Measurements from ENCODE around the gene PNRC2.
"Not testable (repeated sequence)": the region's sequence is repeated elsewhere in the genome, so short reads cannot be mapped to it uniquely, and the experiment has no call there.

The PNRC2 gene

DNA sequence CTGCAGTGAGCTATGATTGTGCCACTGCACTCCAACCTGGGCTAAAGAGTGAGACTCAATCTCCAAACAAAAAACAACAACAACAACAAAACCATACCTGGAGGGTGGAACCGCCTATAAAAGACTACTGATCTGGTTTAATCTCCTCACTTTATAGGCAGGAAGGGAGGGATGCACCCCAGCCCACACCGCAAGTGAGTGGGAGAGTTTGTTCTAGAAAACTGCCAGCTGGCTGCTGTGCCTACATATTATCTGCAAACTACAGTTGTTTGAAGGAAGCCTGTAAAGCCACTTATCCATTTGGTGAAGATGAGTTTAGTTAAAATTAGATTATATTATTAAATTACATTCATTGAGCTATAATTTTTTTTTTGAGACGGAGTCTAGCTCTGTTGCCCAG lies 29.6 kb downstream of the PNRC2 start:
- DNase-seq (ENCODE audit: low read depth), result no peak
- no peak overlapping the region for H3K4me3 ChIP-seq (ENCODE audit: control insufficient read depth, low read depth, low read length)
- TF ChIP-seq, protein P1, sequence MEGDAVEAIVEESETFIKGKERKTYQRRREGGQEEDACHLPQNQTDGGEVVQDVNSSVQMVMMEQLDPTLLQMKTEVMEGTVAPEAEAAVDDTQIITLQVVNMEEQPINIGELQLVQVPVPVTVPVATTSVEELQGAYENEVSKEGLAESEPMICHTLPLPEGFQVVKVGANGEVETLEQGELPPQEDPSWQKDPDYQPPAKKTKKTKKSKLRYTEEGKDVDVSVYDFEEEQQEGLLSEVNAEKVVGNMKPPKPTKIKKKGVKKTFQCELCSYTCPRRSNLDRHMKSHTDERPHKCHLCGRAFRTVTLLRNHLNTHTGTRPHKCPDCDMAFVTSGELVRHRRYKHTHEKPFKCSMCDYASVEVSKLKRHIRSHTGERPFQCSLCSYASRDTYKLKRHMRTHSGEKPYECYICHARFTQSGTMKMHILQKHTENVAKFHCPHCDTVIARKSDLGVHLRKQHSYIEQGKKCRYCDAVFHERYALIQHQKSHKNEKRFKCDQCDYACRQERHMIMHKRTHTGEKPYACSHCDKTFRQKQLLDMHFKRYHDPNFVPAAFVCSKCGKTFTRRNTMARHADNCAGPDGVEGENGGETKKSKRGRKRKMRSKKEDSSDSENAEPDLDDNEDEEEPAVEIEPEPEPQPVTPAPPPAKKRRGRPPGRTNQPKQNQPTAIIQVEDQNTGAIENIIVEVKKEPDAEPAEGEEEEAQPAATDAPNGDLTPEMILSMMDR (conservative IDR thresholded peaks at IDR 0.05; ENCODE audit: control insufficient read depth, insufficient read depth, low read depth, low read length), result no peak

DNA sequence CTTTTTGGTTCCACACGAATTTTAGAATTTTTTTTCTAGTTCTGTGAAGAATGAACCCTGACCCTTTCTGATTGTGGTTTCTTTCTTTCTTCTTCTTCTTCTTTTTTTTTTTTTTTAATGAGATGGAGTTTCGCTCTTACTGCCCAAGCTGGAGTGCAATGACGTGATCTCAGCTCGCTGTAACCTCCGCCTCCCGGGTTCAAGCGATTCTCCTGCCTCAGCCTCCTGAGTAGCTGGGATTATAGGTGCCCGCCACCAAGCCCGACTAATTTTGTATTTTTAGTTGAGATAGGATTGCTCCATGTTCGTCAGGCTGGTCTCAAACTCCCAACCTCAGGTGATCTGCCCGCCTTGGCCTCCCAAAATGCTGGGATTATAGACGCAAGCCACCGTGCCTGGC lies 32.4 kb downstream of the PNRC2 start:
- H3K4me3 ChIP-seq (ENCODE audit: control insufficient read depth, low read depth, low read length); DNase-seq (ENCODE audit: low read depth): not testable (repeated sequence)

- peak; percentile 48 for DNase-seq (ENCODE audit: low read depth)
- no peak overlapping the region for H3K4me3 ChIP-seq (ENCODE audit: control insufficient read depth, low read depth, low read length)
- TF ChIP-seq, protein P1 (conservative IDR thresholded peaks at IDR 0.05; ENCODE audit: control insufficient read depth, insufficient read depth, low read depth, low read length), result no peak
These were observed 35.8 kb downstream of the PNRC2 start for GRCh38 chr1:23995431-23995837.

GRCh38 chr1:23996700-23997229 lies 37.1 kb downstream of the PNRC2 start:
- no peak for DNase-seq (ENCODE audit: low read depth)
- TF ChIP-seq, protein P1 (conservative IDR thresholded peaks at IDR 0.05; ENCODE audit: control insufficient read depth, insufficient read depth, low read depth, low read length), result no peak
- H3K4me3 ChIP-seq (ENCODE audit: control insufficient read depth, low read depth, low read length), result no peak overlapping the region

DNA sequence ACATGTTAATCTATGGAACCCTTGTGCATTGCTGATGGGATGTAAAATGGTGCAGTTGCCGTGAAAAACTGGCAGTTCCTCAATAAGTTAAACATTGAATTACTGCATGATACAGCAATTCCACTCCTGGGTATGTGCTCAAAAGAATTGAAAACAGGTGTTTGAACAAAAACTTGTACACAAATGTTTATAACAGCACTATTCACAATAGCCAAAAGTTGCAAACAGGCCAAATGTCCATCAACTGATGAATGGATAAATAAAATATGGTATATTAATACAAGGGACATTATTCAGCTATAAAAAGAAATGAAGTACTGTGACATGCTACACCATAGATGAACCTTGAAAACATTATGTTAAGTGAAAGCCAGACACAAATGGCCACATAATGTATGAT lies 38.2 kb downstream of the PNRC2 start:
- DNase-seq (ENCODE audit: low read depth), result no peak
- TF ChIP-seq, protein P1 (conservative IDR thresholded peaks at IDR 0.05; ENCODE audit: control insufficient read depth, insufficient read depth, low read depth, low read length), result no peak
- H3K4me3 ChIP-seq (ENCODE audit: control insufficient read depth, low read depth, low read length), result no peak overlapping the region

DNA sequence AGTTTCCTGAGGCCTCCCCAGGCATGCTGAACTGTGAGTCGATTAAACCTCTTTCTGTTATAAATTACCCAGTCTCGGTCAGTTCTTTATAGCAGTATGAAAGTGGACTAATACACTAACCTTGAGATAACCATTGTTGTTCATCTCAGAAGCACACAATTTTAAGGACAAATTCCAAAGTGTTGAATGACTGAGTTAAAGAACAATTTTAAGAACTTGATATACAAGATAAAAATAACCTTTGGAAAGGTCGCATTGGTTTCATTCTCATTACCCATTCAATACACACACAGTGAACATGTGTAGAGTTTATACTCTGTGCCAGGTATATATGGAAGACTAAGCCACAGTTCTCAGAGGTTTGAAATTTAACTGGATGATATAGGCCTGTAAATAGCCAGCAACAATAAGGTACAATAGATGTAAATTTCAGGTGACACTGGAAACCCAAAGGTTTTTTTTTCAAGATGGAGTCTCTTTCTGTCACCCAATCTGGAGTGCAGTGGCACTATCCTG lies 39.6 kb downstream of the PNRC2 start:
- no peak overlapping the region for H3K4me3 ChIP-seq (ENCODE audit: control insufficient read depth, low read depth, low read length)
- TF ChIP-seq, protein P1 (conservative IDR thresholded peaks at IDR 0.05; ENCODE audit: control insufficient read depth, insufficient read depth, low read depth, low read length), result no peak
- no peak for DNase-seq (ENCODE audit: low read depth)

DNA sequence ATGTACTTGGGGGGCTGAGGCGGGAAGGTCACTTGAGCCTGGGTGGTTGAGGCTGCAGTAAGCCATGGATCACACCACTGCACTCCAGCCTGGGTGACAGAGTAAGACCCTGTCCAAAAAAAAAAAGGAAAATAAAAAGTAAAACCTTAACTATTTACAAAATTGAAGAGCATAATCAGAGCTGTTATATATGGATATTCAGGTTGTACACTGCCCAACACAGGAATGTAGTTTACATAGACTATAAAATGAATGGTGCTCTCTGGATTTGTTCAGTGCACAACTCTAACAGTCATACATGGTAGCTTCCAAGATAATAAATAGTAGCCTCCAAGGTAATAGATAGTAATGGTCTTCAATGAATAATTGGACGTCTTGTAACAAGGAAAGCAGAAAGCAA lies 43.1 kb downstream of the PNRC2 start:
- TF ChIP-seq, protein P1 (conservative IDR thresholded peaks at IDR 0.05; ENCODE audit: control insufficient read depth, insufficient read depth, low read depth, low read length), result no peak
- H3K4me3 ChIP-seq (ENCODE audit: control insufficient read depth, low read depth, low read length), result no peak overlapping the region
- DNase-seq (ENCODE audit: low read depth), result no peak
